Activated CD4-positive, alpha-beta T cell treated with anti-CD3 and anti-CD28 coated beads, Interleukin-2, amount 10 ng/mL, durations not matched to agents 24 days and 14 days (primary cell): ENCODE data around the gene LCE3B. TPM values are rescaled to one million over a fixed set of nuclear protein-coding genes. Genes with fewer than 3 reads are reported as not detected.
"Not testable (repeated sequence)": the region's sequence is repeated elsewhere in the genome, so short reads cannot be mapped to it uniquely, and the experiment has no call there.

Source experiments
- DNase-seq: peaks from one replicate; pipeline ENCODE4 v3.0.0; 2022
- H3K27ac Mint-ChIP-seq: one replicate; pipeline ENCODE4 v1.8.0; 2022; ENCODE audit warnings: mild to moderate bottlenecking, mixed read lengths
- H3K27me3 Mint-ChIP-seq: one replicate; pipeline ENCODE4 v1.8.0; 2022; ENCODE audit warnings: mixed read lengths
- H3K36me3 Mint-ChIP-seq: one replicate; pipeline ENCODE4 v1.8.0; 2022; ENCODE audit warnings: low read depth, mild to moderate bottlenecking, mixed read lengths
- H3K4me1 Mint-ChIP-seq: one replicate; pipeline ENCODE4 v1.8.0; 2021; ENCODE audit warnings: mixed read lengths
- H3K4me3 Mint-ChIP-seq: one replicate; pipeline ENCODE4 v1.8.0; 2022; ENCODE audit warnings: mild to moderate bottlenecking, moderate library complexity, mixed read lengths
- H3K9me3 Mint-ChIP-seq: one replicate; pipeline ENCODE4 v1.8.0; 2021; ENCODE audit warnings: mixed read lengths
- intact Hi-C: fragments of 100-400 bp; cut with micrococcal nuclease; formaldehyde crosslinking; loops from one replicate; pipeline ENCODE4 v1.15.1; 2023
- total RNA-seq: library from RNA; stranded (reverse); gene quantifications from 2 replicates; pipeline ENCODE4 v1.2.3, GENCODE V29; 2022

LCE3B gene
- not detected in 2 replicates for total RNA-seq

GRCh38 chr1:152613511-152613910, at the start of gene LCE3B:
Gene LCE3B, plus strand, starts transcription at chr1:152613811. Its CDS starts 0 bp downstream, at chr1:152613811.
- Mint-ChIP-seq H3K4me3 (no peak within 1 kb of the TSS), H3K27ac (no peak within 1 kb of the TSS), H3K36me3 (no peaks in the 10 kb centered on the region), H3K4me1 (no peaks in the 10 kb centered on the region), H3K27me3 (no peaks in the 10 kb centered on the region), H3K9me3 (peaks cover under 1% of the 10 kb centered on the region)
- intact Hi-C loops, result no loop called here
- DNase-seq, result no peak

- no peak overlapping the region for H3K27ac Mint-ChIP-seq
- H3K9me3 Mint-ChIP-seq, result no peaks in the 10 kb centered on the region
- H3K4me3 Mint-ChIP-seq, result no peak overlapping the region
- H3K4me1 Mint-ChIP-seq, result no peaks in the 10 kb centered on the region
- intact Hi-C loops, result no loop called here
- H3K27me3 Mint-ChIP-seq, result no peaks in the 10 kb centered on the region
- no peaks in the 10 kb centered on the region for H3K36me3 Mint-ChIP-seq
- no peak for DNase-seq
Observed at GRCh38 chr1:152565115-152565514, 48.5 kb upstream of the LCE3B start.

- Mint-ChIP-seq H3K36me3 (no peaks in the 10 kb centered on the region), H3K27ac (no peak overlapping the region), H3K9me3 (no peaks in the 10 kb centered on the region), H3K4me1 (no peaks in the 10 kb centered on the region), H3K27me3 (no peaks in the 10 kb centered on the region), H3K4me3 (no peak overlapping the region)
- DNase-seq, result no peak
- intact Hi-C loops, result no loop called here
Observed at GRCh38 chr1:152565535-152566215, 47.9 kb upstream of the LCE3B start.

GRCh38 chr1:152566681-152567080, 46.9 kb upstream of the LCE3B start, which contains the start of gene LCE3E:
Gene LCE3E, minus strand, starts transcription at chr1:152566780. Its CDS starts 572 bp downstream, at chr1:152566208.
- Mint-ChIP-seq H3K27ac (no peak within 1 kb of the TSS), H3K4me3 (no peak within 1 kb of the TSS), H3K4me1 (no peaks in the 10 kb centered on the region), H3K36me3 (no peaks in the 10 kb centered on the region), H3K27me3 (peaks cover 2% of the 10 kb centered on the region), H3K9me3 (no peaks in the 10 kb centered on the region)
- no peak for DNase-seq
- intact Hi-C loops, result no loop called here

GRCh38 chr1:152577168-152577567, 36.4 kb upstream of the LCE3B start:
- intact Hi-C loops, result no loop called here

GRCh38 chr1:152579526-152579925, 34.1 kb upstream of the LCE3B start:
- intact Hi-C loops, DNase-seq, H3K27me3 Mint-ChIP-seq, H3K36me3 Mint-ChIP-seq, H3K27ac Mint-ChIP-seq, H3K4me3 Mint-ChIP-seq, H3K4me1 Mint-ChIP-seq, H3K9me3 Mint-ChIP-seq: not testable (repeated sequence)

More at GRCh38 chr1:152577168-152577567, 36.4 kb upstream of the LCE3B start:
- H3K27me3 Mint-ChIP-seq, result peaks cover 8% of the 10 kb centered on the region
- no peak overlapping the region for H3K27ac Mint-ChIP-seq
- no peak for DNase-seq
- no peak overlapping the region for H3K4me3 Mint-ChIP-seq
- H3K36me3 Mint-ChIP-seq, result no peaks in the 10 kb centered on the region
- no peaks in the 10 kb centered on the region for H3K9me3 Mint-ChIP-seq
- H3K4me1 Mint-ChIP-seq, result peaks cover 2% of the 10 kb centered on the region

GRCh38 chr1:152580433-152580832, 33.2 kb upstream of the LCE3B start, which contains the start of gene LCE3D:
Gene LCE3D, minus strand, starts transcription at chr1:152580516. Its CDS starts 580 bp downstream, at chr1:152579936.
- H3K9me3 Mint-ChIP-seq, result no peaks in the 10 kb centered on the region
- peaks cover 2% of the 10 kb centered on the region for H3K4me1 Mint-ChIP-seq
- no peaks in the 10 kb centered on the region for H3K36me3 Mint-ChIP-seq
- H3K27me3 Mint-ChIP-seq, result no peaks in the 10 kb centered on the region
- intact Hi-C loops, result no loop called here
- no peak within 1 kb of the TSS for H3K27ac Mint-ChIP-seq
- H3K4me3 Mint-ChIP-seq, result no peak within 1 kb of the TSS
- DNase-seq, result no peak

- Mint-ChIP-seq H3K36me3 (no peaks in the 10 kb centered on the region), H3K9me3 (no peaks in the 10 kb centered on the region), H3K4me3 (no peak overlapping the region), H3K27ac (no peak overlapping the region), H3K27me3 (no peaks in the 10 kb centered on the region), H3K4me1 (peaks cover 2% of the 10 kb centered on the region)
- no peak for DNase-seq
- intact Hi-C loops, result no loop called here
Observed at GRCh38 chr1:152582647-152583046, 31.0 kb upstream of the LCE3B start.

- Mint-ChIP-seq H3K9me3 (no peaks in the 10 kb centered on the region), H3K27me3 (no peaks in the 10 kb centered on the region), H3K4me1 (no peaks in the 10 kb centered on the region), H3K36me3 (no peaks in the 10 kb centered on the region), H3K27ac (no peak overlapping the region), H3K4me3 (no peak overlapping the region)
- intact Hi-C loops, result no loop called here
- DNase-seq, result no peak
Observed at GRCh38 chr1:152585586-152585985, 28.0 kb upstream of the LCE3B start.

GRCh38 chr1:152596986-152597385, 16.6 kb upstream of the LCE3B start:
- intact Hi-C loops, result no loop called here
- H3K27ac Mint-ChIP-seq, result no peak overlapping the region
- H3K4me1 Mint-ChIP-seq, result no peaks in the 10 kb centered on the region
- DNase-seq, result no peak
- H3K36me3 Mint-ChIP-seq, result no peaks in the 10 kb centered on the region
- H3K4me3 Mint-ChIP-seq, result no peak overlapping the region
- H3K9me3 Mint-ChIP-seq, result no peaks in the 10 kb centered on the region
- no peaks in the 10 kb centered on the region for H3K27me3 Mint-ChIP-seq

GRCh38 chr1:152599934-152600333, 13.7 kb upstream of the LCE3B start, which contains the start of gene LCE3C:
Gene LCE3C, plus strand, starts transcription at chr1:152600234. Its CDS starts 498 bp downstream, at chr1:152600732.
- Mint-ChIP-seq H3K27me3 (no peaks in the 10 kb centered on the region), H3K4me3 (no peak within 1 kb of the TSS), H3K4me1 (no peaks in the 10 kb centered on the region), H3K9me3 (no peaks in the 10 kb centered on the region), H3K27ac (no peak within 1 kb of the TSS), H3K36me3 (no peaks in the 10 kb centered on the region)
- no peak for DNase-seq
- intact Hi-C loops, result no loop called here

GRCh38 chr1:152621993-152622392, 8.4 kb downstream of the LCE3B start:
- intact Hi-C loops, result no loop called here
- peak; percentile 41 for DNase-seq
- Mint-ChIP-seq H3K36me3 (no peaks in the 10 kb centered on the region), H3K4me1 (peaks cover 2% of the 10 kb centered on the region), H3K4me3 (no peak overlapping the region), H3K27me3 (peaks cover 11% of the 10 kb centered on the region), H3K27ac (no peak overlapping the region), H3K9me3 (peaks cover 4% of the 10 kb centered on the region)

- DNase-seq, result peak; percentile 48
- peaks cover 2% of the 10 kb centered on the region for H3K4me1 Mint-ChIP-seq
- H3K9me3 Mint-ChIP-seq, result peaks cover 4% of the 10 kb centered on the region
- H3K36me3 Mint-ChIP-seq, result no peaks in the 10 kb centered on the region
- H3K27ac Mint-ChIP-seq, result no peak within 1 kb of the TSS
- peaks cover 11% of the 10 kb centered on the region for H3K27me3 Mint-ChIP-seq
- intact Hi-C loops, result no loop called here
- H3K4me3 Mint-ChIP-seq, result no peak within 1 kb of the TSS
Observed at GRCh38 chr1:152622803-152623202, 9.2 kb downstream of the LCE3B start, which contains the start of gene LCE3A. Gene LCE3A, minus strand, starts transcription at chr1:152623103. Its CDS starts 0 bp downstream, at chr1:152623103.

- Mint-ChIP-seq H3K36me3 (no peaks in the 10 kb centered on the region), H3K27me3 (peaks cover 11% of the 10 kb centered on the region), H3K4me1 (peaks cover 2% of the 10 kb centered on the region), H3K4me3 (no peak overlapping the region), H3K9me3 (peaks cover 4% of the 10 kb centered on the region), H3K27ac (no peak overlapping the region)
- peak; percentile 65 for DNase-seq
- intact Hi-C loops, result no loop called here
Observed at GRCh38 chr1:152623203-152623844, 9.7 kb downstream of the LCE3B start.
